Left lung (tissue), 10 donors: ENCODE results near the gene UBE2E2. TPM values are rescaled to one million over a fixed set of nuclear protein-coding genes. Genes with fewer than 3 reads are reported as not detected.
A peak's percentile ranks its signal among the peaks of the same experiment; 100 is the strongest.

Experiments
- ATAC-seq: fragments of 200-7000 bp; cut with Tn5 transposase; one replicate; pipeline ENCODE4 v1.9.1; 2020; ENCODE audit warnings: moderate library complexity
- DNase-seq, 4 donors: peaks; one replicate each; pipeline ENCODE4 v3.0.0-alpha.2; 2013 to 2020
- H3K27ac ChIP-seq, 2 donors: fragments of 200-600 bp; sonication (generic) in 1 of 2; one replicate each; pipeline versions ENCODE4 v1.5.0 to v1.8.0; 2020 to 2021
- H3K27me3 ChIP-seq, 2 donors: fragments of 200-600 bp; sonication (generic) in 1 of 2; one replicate each; pipeline versions ENCODE4 v1.5.0 to v1.8.0; 2020 to 2021
- H3K36me3 ChIP-seq, 2 donors: fragments of 200-600 bp; sonication (generic) in 1 of 2; one replicate each; pipeline versions ENCODE4 v1.5.0 to v1.8.0; 2020 to 2021
- H3K4me1 ChIP-seq, 2 donors: fragments of 200-600 bp; one replicate each; pipeline ENCODE4 v1.8.0; 2021
- H3K4me3 ChIP-seq, 2 donors: fragments of 200-600 bp; sonication (generic) in 1 of 2; one replicate each; pipeline versions ENCODE4 v1.5.0 to v1.8.0; 2020 to 2021; ENCODE audit warnings: mild to moderate bottlenecking in 1 of 2
- H3K9me3 ChIP-seq, 2 donors: fragments of 200-600 bp; sonication (generic) in 1 of 2; one replicate each; pipeline versions ENCODE4 v1.5.0 to v1.8.0; 2020 to 2021
- CTCF ChIP-seq, 2 donors: fragments of 200-600 bp; sonication (generic) in 1 of 2; IDR thresholded peaks; one replicate each; pipeline versions ENCODE4 v1.5.0 to v1.8.0; 2021; ENCODE audit warnings: antibody characterized with exemption in 2 of 2
- intact Hi-C, 2 donors: fragments of 100-400 bp; cut with DNase I; formaldehyde crosslinking; loops; one replicate each; pipeline versions ENCODE4 v1.11.2 to v1.14.2; 2022
- polyA plus RNA-seq, 6 donors: library from polyadenylated mRNA; unstranded; fragments of 120-200 nt; gene quantifications; one replicate each; pipeline ENCODE4 v1.2.1, GENCODE V29; 2013; ENCODE audit not compliant: insufficient read length in 6 of 6
- total RNA-seq, 2 donors: library from RNA; stranded (reverse); fragmentation: NEBNext Ultra II Directional; extraction: Animal tissue kit (Norgen Biotek cat#: 25700); gene quantifications; one replicate each; pipeline ENCODE4 v1.2.1, GENCODE V29; 2021
- donor health status: DM: no; HTN: yes; CAD: no.
- donor health status: DM: no; HTN: no; CAD: no.

Gene UBE2E2
- total and polyA plus RNA-seq, 8 donors, result 42.3 to 55.6 (median 47.5) TPM

GRCh38 chr3:23302271-23302670 lies 99.1 kb downstream of the UBE2E2 start:
- Histone ChIP-seq H3K36me3 (no peaks in the 10 kb centered on the region), H3K4me3 (no peak overlapping the region), H3K27ac (no peak overlapping the region), H3K27me3 (no peaks in the 10 kb centered on the region), H3K9me3 (no peaks in the 10 kb centered on the region), H3K4me1 (peaks cover 0 to 6% of the 10 kb centered on the region in 2 donors)
- ATAC-seq, result no peak
- no peak for TF ChIP-seq CTCF (IDR thresholded peaks at IDR 0.05)
- DNase-seq, result no peak
- intact Hi-C loops, result no loop called here

GRCh38 chr3:23303601-23304217 lies 100.6 kb downstream of the UBE2E2 start:
- Histone ChIP-seq H3K4me3 (no peak overlapping the region), H3K27me3 (no peaks in the 10 kb centered on the region), H3K4me1 (peaks cover 0 to 6% of the 10 kb centered on the region in 2 donors), H3K27ac (no peak overlapping the region), H3K9me3 (no peaks in the 10 kb centered on the region), H3K36me3 (no peaks in the 10 kb centered on the region)
- DNase-seq (no peak), ATAC-seq (peak; percentile 68)
- TF ChIP-seq CTCF (IDR thresholded peaks at IDR 0.05), result no peak
- intact Hi-C loops, result no loop called here

GRCh38 chr3:23304424-23304823 lies 101.3 kb downstream of the UBE2E2 start:
- no peak for ATAC-seq
- no peaks in the 10 kb centered on the region for H3K27me3 ChIP-seq
- H3K4me1 ChIP-seq, result peaks cover 0 to 6% of the 10 kb centered on the region in 2 donors
- no peak overlapping the region for H3K27ac ChIP-seq
- no peak overlapping the region for H3K4me3 ChIP-seq
- no peak for TF ChIP-seq CTCF (IDR thresholded peaks at IDR 0.05)
- no peaks in the 10 kb centered on the region for H3K9me3 ChIP-seq
- DNase-seq, result peak in 2 of 4 donors; percentile 26 to 27
- intact Hi-C loops, result no loop called here
- H3K36me3 ChIP-seq, result no peaks in the 10 kb centered on the region

GRCh38 chr3:23308986-23309625 lies 106.0 kb downstream of the UBE2E2 start:
- Histone ChIP-seq H3K27ac (no peak overlapping the region), H3K9me3 (no peaks in the 10 kb centered on the region), H3K4me1 (no peaks in the 10 kb centered on the region), H3K27me3 (no peaks in the 10 kb centered on the region), H3K36me3 (no peaks in the 10 kb centered on the region), H3K4me3 (no peak overlapping the region)
- DNase-seq (no peak), ATAC-seq (no peak)
- TF ChIP-seq CTCF (IDR thresholded peaks at IDR 0.05), result no peak
- intact Hi-C loops, result no loop called here

DNA sequence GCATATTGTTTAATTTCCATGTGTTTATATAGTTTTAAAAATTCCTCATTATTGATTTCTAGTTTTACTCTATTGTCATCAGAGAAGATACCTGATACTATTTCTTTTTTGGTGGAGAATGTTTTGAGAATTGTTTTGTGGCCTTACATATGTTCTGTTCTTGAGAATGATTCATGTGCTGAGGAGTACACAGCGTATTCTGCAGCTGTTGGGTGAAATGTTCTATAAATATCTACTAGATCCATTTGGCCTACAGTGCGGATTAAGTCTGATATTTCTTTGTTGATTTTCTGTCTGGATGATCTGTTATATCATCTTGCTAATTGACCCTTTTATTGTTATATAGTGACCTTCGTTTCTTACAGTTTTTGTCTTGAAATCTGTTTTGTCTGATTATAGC lies 109.7 kb downstream of the UBE2E2 start:
- TF ChIP-seq CTCF (IDR thresholded peaks at IDR 0.05), result no peak
- H3K4me1 ChIP-seq, result no peaks in the 10 kb centered on the region
- DNase-seq (no peak), ATAC-seq (no peak)
- H3K4me3 ChIP-seq, result no peak overlapping the region
- H3K27me3 ChIP-seq, result no peaks in the 10 kb centered on the region
- intact Hi-C loops, result no loop called here
- no peaks in the 10 kb centered on the region for H3K36me3 ChIP-seq
- H3K27ac ChIP-seq, result no peak overlapping the region
- peaks cover 0 to 8% of the 10 kb centered on the region in 2 donors for H3K9me3 ChIP-seq
